ENCODE results near the gene TLE4.

GRCh38 chr9:79572032-79572607 is 355 bp downstream of the TLE4 start:
- TF ChIP-seq EZH2 (IDR thresholded peaks at IDR 0.05; ENCODE audit: low read length, missing control alignments) (no peak), CTCF (conservative IDR thresholded peaks at IDR 0.05 in 1 of 2, IDR thresholded peaks at IDR 0.05 in 1 of 2; ENCODE audit: low read depth in 1 of 2, low read length in 2 of 2) (no peak)
